HG03469 (cell line): ENCODE data around the gene PCDHGA1.
"Not testable (repeated sequence)": the region's sequence is repeated elsewhere in the genome, so short reads cannot be mapped to it uniquely, and the experiment has no call there.

Source experiments
- ATAC-seq: cut with Tn5 transposase; IDR thresholded peaks from one replicate; pipeline ENCODE4 v1.9.1; 2021; ENCODE audit warnings: mild to moderate bottlenecking, moderate library complexity, moderate number of reproducible peaks; ENCODE audit not compliant: unreplicated experiment

PCDHGA1 gene

DNA sequence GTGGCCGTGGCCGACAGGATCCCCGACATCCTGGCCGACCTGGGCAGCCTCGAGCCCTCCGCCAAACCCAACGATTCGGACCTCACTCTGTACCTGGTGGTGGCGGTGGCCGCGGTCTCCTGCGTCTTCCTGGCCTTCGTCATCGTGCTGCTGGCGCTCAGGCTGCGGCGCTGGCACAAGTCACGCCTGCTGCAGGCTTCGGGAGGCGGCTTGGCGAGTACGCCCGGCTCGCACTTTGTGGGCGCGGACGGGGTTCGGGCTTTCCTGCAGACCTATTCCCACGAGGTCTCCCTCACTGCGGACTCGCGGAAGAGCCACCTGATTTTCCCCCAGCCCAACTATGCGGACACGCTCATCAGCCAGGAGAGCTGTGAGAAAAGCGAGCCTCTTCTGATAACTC, 15.7 kb downstream of the PCDHGA1 start:
- not testable (repeated sequence) for ATAC-seq

DNA sequence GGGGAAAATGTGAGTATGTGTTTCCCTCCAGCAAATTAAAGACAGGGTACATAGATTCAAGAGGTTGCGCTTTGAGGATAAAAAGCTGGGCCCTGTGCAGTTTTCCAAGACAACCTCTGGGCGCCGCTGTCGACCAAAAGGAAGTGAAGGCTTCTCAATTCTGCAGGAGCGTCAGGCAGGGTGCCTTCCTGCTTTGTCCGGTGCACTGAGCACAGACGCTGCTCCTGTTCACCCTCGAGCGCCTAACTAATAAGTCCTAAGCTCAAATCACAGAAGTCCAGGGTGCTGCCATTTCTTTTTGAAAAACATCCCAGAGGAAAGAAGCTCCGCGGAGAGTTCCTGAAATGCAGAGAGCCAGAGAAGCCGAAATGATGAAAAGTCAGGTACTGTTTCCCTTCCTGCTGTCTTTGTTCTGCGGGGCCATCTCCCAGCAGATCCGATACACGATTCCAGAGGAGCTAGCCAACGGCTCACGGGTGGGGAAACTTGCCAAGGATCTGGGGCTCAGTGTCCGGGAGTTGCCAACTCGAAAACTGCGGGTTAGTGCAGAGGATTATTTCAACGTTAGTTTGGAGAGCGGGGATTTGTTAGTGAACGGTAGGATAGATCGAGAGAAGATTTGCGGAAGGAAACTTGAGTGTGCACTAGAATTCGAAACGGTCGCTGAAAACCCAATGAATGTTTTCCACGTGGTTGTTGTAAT, 19.8 kb downstream of the PCDHGA1 start, which contains the start of gene PCDHGB1:
Gene PCDHGB1, plus strand, starts transcription at position 183 of the 703 bp plus-strand sequence. Its CDS starts 162 bp downstream, at position 345.
- ATAC-seq = peak; percentile 60

DNA sequence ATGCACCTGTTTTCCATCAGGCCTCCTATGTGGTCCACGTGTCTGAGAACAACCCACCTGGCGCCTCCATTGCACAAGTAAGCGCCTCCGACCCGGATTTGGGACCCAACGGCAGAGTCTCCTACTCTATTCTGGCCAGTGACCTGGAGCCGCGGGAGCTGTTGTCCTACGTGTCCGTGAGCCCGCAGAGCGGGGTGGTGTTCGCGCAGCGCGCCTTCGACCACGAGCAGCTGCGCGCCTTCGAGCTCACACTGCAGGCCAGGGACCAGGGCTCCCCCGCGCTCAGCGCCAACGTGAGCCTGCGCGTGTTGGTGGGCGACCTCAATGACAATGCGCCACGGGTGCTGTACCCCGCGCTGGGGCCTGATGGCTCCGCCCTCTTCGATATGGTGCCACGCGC, 21.3 kb downstream of the PCDHGA1 start:
- no peak for ATAC-seq

DNA sequence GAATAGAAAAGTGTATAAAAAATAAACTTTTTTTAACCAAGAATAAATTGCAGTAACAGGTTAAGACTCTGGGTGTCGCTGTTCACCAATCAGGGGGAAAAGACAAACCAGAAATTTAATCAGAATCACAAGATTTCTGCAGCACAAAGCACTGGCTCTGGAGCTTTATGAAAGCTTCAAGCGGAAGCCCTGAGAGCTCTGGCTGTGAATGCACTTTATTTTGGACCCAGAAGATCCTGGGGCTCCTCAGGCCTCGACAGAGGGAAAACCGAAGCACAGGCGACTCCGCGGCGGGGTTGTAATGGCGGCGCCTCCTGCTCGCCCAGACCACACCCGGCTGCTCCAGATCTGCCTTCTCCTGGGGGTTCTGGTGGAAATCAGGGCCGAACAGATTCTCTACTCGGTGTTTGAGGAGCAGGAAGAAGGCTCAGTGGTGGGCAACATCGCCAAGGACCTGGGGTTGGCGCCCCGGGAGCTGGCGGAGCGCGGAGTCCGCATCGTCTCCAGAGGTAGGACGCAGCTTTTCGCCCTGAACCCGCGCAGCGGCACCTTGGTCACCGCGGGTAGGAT, 24.7 kb downstream of the PCDHGA1 start, which contains the start of gene PCDHGA4:
Gene PCDHGA4, plus strand, starts transcription at position 122 of the 570 bp plus-strand sequence. Its CDS starts 87 bp downstream, at position 209.
- no peak for ATAC-seq

DNA sequence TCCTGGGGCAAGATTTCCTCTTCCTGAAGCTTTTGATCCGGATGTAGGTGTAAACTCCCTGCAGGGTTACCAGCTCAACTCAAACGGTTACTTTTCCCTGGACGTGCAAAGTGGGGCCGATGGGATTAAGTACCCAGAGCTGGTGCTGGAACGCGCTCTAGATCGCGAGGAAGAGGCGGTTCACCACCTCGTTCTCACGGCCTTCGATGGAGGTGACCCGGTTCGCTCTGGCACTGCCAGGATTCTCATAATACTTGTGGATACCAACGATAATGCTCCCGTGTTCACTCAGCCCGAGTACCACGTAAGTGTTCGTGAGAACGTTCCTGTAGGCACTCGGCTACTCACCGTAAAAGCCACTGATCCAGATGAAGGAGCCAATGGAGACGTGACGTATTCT, 25.3 kb downstream of the PCDHGA1 start:
- ATAC-seq = no peak

DNA sequence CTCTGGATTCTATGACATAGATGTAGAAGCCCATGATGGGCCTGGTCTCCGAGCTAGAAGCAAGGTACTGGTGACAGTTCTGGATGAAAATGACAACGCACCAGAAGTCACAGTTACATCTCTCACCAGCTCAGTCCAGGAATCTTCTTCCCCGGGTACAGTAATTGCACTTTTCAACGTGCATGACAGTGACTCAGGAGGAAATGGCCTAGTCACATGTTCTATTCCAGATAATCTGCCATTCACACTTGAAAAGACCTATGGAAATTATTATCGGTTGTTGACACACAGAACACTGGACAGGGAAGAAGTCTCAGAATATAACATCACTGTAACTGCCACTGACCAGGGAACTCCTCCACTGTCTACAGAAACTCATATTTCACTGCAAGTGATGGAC, 25.8 kb downstream of the PCDHGA1 start:
- ATAC-seq = no peak

DNA sequence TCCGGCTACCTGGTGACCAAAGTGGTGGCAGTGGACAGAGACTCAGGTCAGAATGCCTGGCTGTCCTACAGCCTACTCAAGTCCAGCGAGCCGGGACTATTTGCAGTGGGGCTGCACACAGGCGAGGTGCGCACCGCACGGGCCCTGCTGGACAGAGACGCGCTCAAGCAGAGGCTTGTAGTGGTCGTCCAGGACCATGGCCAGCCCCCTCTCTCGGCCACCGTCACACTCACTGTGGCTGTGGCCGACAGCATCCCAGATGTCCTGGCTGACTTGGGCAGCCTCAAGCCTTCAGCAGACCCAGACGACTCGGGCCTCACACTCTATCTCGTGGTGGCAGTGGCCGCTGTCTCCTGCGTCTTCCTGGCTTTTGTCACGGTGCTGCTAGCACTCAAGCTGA, 26.6 kb downstream of the PCDHGA1 start:
- ATAC-seq = no peak

DNA sequence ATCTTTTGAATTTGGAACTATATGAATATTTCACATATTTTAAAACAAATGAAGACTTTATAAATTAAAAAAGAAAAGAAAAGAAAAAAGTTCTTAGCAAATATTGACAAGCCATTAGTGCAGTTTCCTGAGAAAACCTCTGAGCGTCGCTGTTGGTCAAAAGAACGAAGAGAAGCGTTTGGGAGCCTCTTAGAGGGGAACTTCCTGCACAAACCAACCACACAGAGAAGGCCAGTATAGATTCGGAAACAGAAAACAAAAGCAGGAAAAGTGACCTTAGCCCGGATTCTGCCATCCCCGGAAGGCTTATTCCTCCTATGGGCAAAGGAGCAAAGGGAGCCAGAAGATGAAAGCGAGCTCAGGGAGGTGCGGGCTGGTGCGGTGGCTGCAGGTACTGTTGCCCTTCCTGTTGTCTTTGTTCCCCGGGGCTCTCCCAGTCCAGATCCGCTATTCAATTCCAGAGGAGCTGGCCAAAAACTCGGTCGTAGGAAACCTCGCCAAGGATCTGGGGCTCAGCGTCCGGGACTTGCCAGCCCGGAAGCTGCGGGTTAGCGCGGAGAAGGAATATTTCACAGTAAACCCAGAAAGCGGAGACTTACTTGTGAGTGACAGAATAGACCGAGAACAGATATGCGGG, 29.6 kb downstream of the PCDHGA1 start, which contains the start of gene PCDHGB2:
Gene PCDHGB2, plus strand, starts transcription at position 205 of the 637 bp plus-strand sequence. Its CDS starts 142 bp downstream, at position 347.
- peak; percentile 74 for ATAC-seq

DNA sequence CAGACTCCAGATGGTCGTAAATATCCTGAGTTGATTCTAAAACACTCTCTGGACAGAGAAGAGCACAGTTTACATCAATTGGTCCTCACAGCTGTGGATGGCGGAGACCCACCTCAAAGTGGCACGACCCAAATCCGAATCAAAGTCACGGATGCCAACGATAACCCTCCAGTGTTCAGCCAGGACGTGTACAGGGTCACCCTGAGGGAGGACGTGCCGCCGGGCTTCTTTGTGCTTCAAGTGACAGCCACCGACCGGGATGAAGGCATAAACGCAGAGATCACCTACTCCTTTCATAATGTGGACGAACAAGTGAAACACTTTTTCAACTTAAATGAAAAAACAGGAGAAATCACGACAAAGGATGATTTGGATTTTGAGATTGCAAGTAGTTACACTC, 30.4 kb downstream of the PCDHGA1 start:
- no peak for ATAC-seq

DNA sequence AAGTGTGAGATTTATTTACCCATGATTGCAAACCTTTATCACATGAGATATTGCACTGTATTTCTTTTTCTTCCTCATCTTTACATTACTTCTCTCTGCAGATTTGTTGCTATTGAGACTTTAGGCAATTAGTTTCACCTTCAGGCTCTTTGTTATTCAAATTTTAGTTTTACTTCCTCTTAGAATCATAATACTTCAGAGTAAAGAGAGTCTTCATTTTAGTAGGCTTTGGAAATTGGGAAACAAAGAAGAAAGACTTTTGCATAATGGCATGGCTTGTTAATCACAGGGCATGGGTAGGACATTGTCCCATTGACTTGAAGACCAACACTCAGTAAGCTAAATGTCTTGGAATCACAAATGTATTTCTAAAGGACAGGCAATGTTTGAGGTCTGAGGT, 32.4 kb downstream of the PCDHGA1 start:
- no peak for ATAC-seq

DNA sequence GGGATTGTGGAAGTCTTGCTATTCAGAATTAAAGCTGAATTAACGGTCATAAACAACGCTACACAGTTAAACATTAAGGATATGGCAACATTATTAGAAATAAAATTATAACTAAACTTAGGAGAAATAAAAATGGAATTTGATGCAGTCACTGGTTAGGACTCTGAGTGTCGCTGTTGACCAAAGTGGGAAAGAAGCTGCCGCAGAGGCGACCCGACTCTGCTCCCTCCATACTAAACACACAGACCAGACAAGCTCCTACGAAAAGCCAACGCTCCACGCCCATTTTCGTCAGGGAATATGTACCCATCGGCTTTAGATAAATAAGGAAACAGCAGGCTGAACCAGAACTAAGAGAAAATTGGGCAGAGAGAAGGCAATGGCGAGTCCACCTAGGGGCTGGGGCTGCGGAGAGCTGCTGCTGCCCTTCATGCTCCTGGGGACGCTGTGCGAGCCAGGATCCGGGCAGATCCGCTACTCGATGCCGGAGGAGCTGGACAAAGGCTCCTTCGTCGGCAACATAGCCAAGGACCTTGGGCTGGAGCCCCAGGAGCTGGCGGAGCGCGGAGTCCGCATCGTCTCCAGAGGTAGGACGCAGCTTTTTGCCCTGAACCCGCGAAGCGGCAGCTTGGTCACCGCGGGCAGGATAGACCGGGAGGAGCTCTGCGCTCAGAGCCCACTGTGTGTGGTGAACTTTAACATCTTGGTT, 33.8 kb downstream of the PCDHGA1 start, which contains the start of gene PCDHGA5:
Gene PCDHGA5, plus strand, starts transcription at position 211 of the 709 bp plus-strand sequence. Its CDS starts 169 bp downstream, at position 380.
- no peak for ATAC-seq

DNA sequence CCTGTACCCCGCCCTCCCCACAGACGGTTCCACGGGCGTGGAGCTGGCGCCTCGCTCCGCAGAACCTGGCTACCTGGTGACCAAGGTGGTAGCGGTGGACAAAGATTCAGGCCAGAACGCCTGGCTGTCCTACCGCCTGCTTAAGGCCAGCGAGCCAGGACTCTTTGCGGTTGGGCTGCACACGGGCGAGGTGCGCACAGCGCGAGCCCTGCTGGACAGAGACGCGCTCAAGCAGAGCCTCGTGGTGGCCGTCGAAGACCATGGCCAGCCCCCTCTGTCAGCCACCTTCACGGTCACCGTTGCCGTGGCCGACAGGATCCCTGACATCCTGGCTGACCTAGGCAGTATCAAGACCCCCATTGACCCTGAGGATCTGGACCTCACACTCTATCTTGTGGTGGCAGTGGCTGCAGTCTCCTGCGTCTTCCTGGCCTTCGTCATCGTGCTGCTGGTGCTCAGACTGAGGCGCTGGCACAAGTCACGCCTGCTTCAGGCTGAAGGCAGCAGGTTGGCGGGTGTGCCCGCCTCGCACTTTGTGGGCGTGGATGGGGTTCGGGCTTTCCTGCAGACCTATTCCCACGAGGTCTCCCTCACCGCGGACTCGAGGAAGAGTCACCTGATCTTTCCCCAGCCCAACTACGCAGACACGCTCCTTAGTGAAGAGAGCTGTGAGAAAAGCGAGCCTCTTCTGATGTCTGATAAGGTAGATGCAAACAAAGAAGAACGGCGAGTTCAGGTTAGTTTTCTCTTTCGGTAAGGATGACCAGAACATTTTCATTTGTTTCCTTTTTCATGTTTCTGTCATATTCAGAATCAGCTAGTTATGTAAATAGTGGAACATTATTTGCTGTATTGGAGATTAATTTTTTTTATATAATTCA, 35.9 kb downstream of the PCDHGA1 start:
- ATAC-seq = no peak

DNA sequence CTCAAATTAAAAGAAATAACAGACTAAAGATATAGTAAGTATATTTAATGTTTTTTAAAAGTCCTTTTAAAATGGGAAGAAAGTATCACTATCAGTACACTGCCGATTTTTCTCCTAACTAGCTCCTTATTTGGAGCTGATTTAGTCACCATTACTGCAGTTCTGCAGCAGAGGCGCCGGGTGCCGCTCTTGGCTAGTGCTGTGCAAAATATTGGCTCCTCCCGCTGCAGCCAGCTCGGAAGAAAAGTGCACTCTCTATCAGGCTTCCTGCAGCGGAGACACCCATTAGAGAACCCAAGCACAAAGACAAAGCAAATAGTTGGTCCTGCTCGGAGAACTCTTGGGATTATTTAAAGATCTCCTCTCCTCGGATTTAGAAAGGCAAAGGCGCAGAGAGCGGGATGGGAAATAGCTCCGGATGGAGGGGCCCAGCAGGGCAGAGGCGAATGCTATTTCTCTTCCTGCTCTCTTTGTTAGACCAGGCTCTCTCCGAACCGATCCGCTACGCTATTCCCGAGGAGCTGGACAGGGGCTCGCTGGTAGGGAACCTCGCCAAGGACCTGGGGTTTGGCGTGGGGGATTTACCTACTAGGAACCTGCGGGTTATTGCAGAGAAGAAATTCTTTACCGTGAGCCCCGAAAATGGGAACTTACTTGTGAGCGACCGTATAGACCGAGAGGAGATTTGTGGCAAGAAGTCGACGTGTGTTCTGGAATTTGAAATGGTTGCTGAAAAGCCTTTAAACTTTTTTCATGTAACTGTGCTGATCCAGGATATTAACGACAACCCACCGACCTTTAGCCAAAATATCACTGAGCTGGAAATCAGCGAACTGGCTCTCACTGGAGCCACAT, 39.9 kb downstream of the PCDHGA1 start, which contains the start of gene PCDHGB3:
Gene PCDHGB3, plus strand, starts transcription at position 249 of the 855 bp plus-strand sequence. Its CDS starts 153 bp downstream, at position 402.
- peak; percentile 96 for ATAC-seq

DNA sequence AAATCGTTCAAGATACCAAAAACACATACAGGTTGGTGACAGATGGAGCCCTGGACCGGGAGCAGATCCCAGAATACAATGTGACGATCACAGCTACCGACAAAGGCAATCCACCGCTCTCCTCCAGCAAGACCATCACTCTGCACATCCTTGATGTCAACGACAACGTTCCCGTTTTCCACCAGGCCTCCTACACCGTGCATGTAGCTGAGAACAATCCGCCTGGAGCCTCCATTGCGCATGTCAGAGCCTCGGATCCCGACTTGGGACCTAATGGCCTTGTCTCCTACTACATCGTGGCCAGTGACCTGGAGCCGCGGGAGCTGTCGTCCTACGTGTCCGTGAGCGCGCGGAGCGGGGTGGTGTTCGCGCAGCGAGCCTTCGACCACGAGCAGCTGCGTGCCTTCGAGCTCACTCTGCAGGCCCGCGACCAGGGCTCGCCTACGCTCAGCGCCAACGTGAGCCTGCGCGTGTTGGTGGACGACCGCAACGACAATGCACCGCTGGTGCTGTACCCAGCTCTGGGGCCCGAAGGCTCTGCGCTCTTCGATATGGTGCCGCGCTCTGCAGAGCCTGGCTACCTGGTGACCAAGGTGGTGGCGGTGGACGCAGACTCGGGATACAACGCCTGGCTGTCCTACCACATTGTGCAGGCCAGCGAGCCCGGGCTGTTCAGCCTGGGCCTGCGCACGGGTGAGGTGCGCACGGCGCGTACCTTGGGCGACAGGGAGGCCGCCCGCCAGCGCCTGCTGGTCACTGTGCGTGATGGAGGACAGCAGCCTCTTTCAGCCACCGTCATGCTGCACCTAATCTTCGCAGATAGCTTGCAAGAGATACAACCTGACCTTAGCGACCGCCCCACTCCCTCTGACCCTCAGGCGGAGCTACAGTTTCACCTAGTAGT, 41.5 kb downstream of the PCDHGA1 start:
- no peak for ATAC-seq

DNA sequence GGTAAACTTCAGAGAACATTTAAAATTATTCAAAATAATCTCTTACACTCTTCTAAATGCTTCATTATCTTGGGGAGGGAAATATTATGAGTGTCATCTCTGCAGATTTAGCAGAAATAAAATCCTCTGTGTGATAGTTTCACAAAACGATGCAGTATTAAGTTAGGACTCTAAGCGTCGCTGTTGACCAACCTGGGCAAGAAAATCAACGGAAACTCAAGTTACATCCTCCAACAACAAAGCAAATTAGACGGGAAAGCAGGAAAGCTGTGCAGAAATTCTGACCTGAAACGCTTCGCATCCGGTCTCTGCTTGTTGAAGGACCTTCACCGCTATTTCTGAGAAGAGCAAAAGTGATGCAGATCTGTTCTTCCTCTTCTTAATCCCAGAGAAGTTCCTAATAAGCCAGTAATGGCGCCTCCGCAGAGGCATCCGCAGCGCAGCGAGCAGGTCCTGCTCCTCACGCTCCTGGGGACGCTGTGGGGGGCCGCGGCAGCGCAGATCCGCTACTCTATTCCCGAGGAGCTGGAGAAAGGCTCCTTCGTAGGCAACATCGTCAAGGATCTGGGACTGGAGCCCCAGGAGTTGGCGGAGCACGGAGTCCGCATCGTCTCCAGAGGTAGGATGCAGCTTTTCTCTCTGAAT, 43.5 kb downstream of the PCDHGA1 start, which contains the start of gene PCDHGA6:
Gene PCDHGA6, plus strand, starts transcription at position 219 of the 645 bp plus-strand sequence. Its CDS starts 193 bp downstream, at position 412.
- no peak for ATAC-seq

DNA sequence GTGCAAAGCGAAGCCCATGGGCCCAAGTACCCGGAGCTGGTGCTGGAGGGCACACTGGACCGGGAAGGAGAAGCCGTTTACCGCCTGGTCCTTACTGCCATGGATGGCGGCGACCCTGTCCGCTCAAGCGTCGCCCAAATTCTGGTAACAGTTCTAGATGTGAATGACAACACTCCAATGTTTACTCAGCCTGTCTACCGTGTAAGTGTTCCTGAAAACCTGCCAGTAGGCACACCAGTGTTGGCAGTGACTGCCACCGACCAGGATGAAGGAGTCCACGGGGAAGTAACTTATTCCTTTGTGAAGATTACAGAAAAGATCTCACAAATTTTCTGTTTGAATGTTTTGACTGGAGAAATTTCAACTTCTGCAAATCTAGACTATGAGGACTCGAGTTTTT, 44.3 kb downstream of the PCDHGA1 start:
- ATAC-seq = no peak

DNA sequence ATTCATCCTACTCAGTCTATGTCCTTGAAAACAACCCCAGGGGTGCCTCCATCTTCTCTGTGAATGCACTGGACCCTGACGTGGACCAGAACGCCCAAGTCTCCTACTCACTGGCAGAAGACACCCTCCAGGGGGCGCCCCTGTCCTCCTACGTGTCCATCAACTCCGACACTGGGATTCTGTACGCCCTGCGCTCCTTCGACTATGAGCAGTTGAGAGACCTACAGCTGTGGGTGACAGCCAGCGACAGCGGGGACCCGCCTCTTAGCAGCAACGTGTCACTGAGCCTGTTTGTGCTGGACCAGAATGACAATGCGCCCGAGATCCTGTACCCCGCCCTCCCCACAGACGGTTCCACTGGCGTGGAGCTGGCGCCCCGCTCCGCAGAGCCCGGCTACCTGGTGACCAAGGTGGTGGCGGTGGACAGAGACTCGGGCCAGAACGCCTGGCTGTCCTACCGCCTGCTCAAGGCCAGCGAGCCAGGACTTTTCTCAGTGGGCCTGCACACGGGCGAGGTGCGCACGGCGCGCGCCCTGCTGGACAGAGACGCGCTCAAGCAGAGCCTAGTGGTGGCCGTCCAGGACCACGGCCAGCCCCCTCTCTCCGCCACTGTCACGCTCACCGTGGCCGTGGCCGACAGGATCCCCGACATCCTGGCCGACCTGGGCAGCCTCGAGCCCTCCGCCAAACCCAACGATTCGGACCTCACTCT, 45.3 kb downstream of the PCDHGA1 start:
- not testable (repeated sequence) for ATAC-seq
